ENCODE results near the gene ZNF253.
"Not testable (repeated sequence)": the region's sequence is repeated elsewhere in the genome, so short reads cannot be mapped to it uniquely, and the experiment has no call there.

Gene ZNF253

GRCh38 chr19:19865750-19866610, at the start of gene ZNF253:
TSS of gene ZNF253 (plus strand) at chr19:19865882. CDS start at chr19:19865997, 115 bp downstream.
- DNase-seq: peak; percentile 99

- no peak for DNase-seq
Measured at GRCh38 chr19:19816679-19817078, 49.0 kb upstream of the ZNF253 start.

GRCh38 chr19:19817357-19817756, 48.3 kb upstream of the ZNF253 start:
- DNase-seq: no peak

- DNase-seq: no peak
Measured at GRCh38 chr19:19820774-19821320, 44.8 kb upstream of the ZNF253 start.

GRCh38 chr19:19821366-19821951, 44.2 kb upstream of the ZNF253 start, which contains the start of gene ZNF506:
TSS of gene ZNF506 (minus strand) at chr19:19821750. CDS start at chr19:19821603, 147 bp downstream.
- DNase-seq: peak; percentile 99

- DNase-seq: not testable (repeated sequence)
Measured at GRCh38 chr19:19821976-19822375, 43.7 kb upstream of the ZNF253 start.

- no peak for DNase-seq
Measured at GRCh38 chr19:19823916-19824315, 41.8 kb upstream of the ZNF253 start.

- no peak for DNase-seq
Measured at GRCh38 chr19:19826875-19827274, 38.8 kb upstream of the ZNF253 start.

GRCh38 chr19:19835560-19836038, 30.1 kb upstream of the ZNF253 start:
- no peak for DNase-seq

GRCh38 chr19:19847781-19848180, 17.9 kb upstream of the ZNF253 start:
- no peak for DNase-seq

GRCh38 chr19:19849056-19849455, 16.6 kb upstream of the ZNF253 start:
- DNase-seq: no peak

GRCh38 chr19:19851740-19852139, 13.9 kb upstream of the ZNF253 start:
- not testable (repeated sequence) for DNase-seq

GRCh38 chr19:19858751-19859150, 6.9 kb upstream of the ZNF253 start:
- no peak for DNase-seq

- DNase-seq: peak; percentile 83
Measured at GRCh38 chr19:19860756-19861390, 4.8 kb upstream of the ZNF253 start.

- DNase-seq: peak; percentile 8
Measured at GRCh38 chr19:19866611-19867248, 1.0 kb downstream of the ZNF253 start.

GRCh38 chr19:19870086-19870485, 4.4 kb downstream of the ZNF253 start:
- not testable (repeated sequence) for DNase-seq

- DNase-seq: no peak
Measured at GRCh38 chr19:19871932-19872331, 6.2 kb downstream of the ZNF253 start.

- DNase-seq: no peak
Measured at GRCh38 chr19:19873381-19873780, 7.7 kb downstream of the ZNF253 start.

GRCh38 chr19:19877724-19878123, 12.0 kb downstream of the ZNF253 start:
- no peak for DNase-seq

GRCh38 chr19:19884583-19884982, 18.9 kb downstream of the ZNF253 start:
- no peak for DNase-seq

GRCh38 chr19:19892055-19892941, 26.6 kb downstream of the ZNF253 start:
- not testable (repeated sequence) for DNase-seq
